Natural killer cell (primary cell): ENCODE data around the gene SFXN2. TPM values are rescaled to one million over a fixed set of nuclear protein-coding genes. Genes with fewer than 3 reads are reported as not detected.

Source experiments
- ATAC-seq, 3 donors: fragments of 150-1000 bp in 2 of 3; fragments of 200-7000 bp in 1 of 3; cut with Tn5 transposase; 1 replicate in 1 of 3; 2 replicates in 2 of 3; pipeline ENCODE4 v1.10.0; 2021; ENCODE audit warnings: mild to moderate bottlenecking in 2 of 3, moderate library complexity in 2 of 3
- DNase-seq, 2 donors: peaks; one replicate each; pipeline versions ENCODE4 v3.0.0 to v3.0.0-alpha.2; 2013 to 2021; ENCODE audit warnings: mixed read lengths in 1 of 2
- H3K27ac ChIP-seq: one replicate; pipeline ENCODE4 v1.5.1; 2013; ENCODE audit warnings: mild to moderate bottlenecking, low read length
- H3K27me3 ChIP-seq: one replicate; pipeline ENCODE4 v1.6.1; 2013; ENCODE audit warnings: low read length; ENCODE audit not compliant: control insufficient read depth, insufficient read depth
- H3K36me3 ChIP-seq: one replicate; pipeline ENCODE4 v1.6.1; 2013; ENCODE audit warnings: low read length; ENCODE audit not compliant: control insufficient read depth, insufficient read depth
- H3K4me1 ChIP-seq: one replicate; pipeline ENCODE4 v1.6.1; 2013; ENCODE audit warnings: low read length; ENCODE audit not compliant: control insufficient read depth, insufficient read depth
- H3K4me3 ChIP-seq: one replicate; pipeline ENCODE4 v1.5.1; 2013; ENCODE audit warnings: low read length
- H3K9me3 ChIP-seq: one replicate; pipeline ENCODE4 v1.6.1; 2013; ENCODE audit warnings: low read length; ENCODE audit not compliant: control insufficient read depth, insufficient read depth
- H3K27ac Mint-ChIP-seq, 2 donors: one replicate each; pipeline ENCODE4 v1.8.0; 2022; ENCODE audit warnings: mild to moderate bottlenecking in 2 of 2, mixed read lengths in 2 of 2, moderate library complexity in 1 of 2
- H3K27me3 Mint-ChIP-seq, 2 donors: one replicate each; pipeline ENCODE4 v1.8.0; 2022; ENCODE audit warnings: low read depth in 2 of 2, mixed read lengths in 2 of 2
- H3K36me3 Mint-ChIP-seq: one replicate; pipeline ENCODE4 v1.8.0; 2022; ENCODE audit warnings: mixed read lengths
- H3K4me1 Mint-ChIP-seq, 2 donors: one replicate each; pipeline ENCODE4 v1.8.0; 2022; ENCODE audit warnings: mixed read lengths in 2 of 2
- H3K4me3 Mint-ChIP-seq: one replicate; pipeline ENCODE4 v1.8.0; 2022; ENCODE audit warnings: mild to moderate bottlenecking, moderate library complexity, mixed read lengths
- H3K9me3 Mint-ChIP-seq, 2 donors: one replicate each; pipeline ENCODE4 v1.8.0; 2022; ENCODE audit warnings: mixed read lengths in 2 of 2
- WGBS: methylation state at CpG from one replicate; pipeline ENCODE4 v1.1.7; 2013; ENCODE audit warnings: missing lambda C conversion rate; ENCODE audit not compliant: insufficient coverage; 5-methylcytosine and 5-hydroxymethylcytosine counted together
- intact Hi-C: fragments of 100-400 bp; cut with micrococcal nuclease; formaldehyde crosslinking; loops from one replicate; pipeline ENCODE4 v1.14.2; 2022
- total RNA-seq, 4 donors: library from RNA; stranded (reverse); fragments of 120-200 nt in 1 of 4; gene quantifications; one replicate each; pipeline versions ENCODE4 v1.2.3 to v1.2.4, GENCODE V29; 2013 to 2022
- TF ChIP-seq, protein P1 (sequence below): fragments of 200-600 bp; IDR thresholded peaks from one replicate; pipeline ENCODE4 v1.8.0; 2022; ENCODE audit warnings: antibody characterized with exemption

SFXN2 gene
- total RNA-seq, 3 donors from 2014 or later (not counting 1 experiment from before 2014, with no cell fraction given), result 4.8 to 8.0 (median 5.1) TPM

DNA sequence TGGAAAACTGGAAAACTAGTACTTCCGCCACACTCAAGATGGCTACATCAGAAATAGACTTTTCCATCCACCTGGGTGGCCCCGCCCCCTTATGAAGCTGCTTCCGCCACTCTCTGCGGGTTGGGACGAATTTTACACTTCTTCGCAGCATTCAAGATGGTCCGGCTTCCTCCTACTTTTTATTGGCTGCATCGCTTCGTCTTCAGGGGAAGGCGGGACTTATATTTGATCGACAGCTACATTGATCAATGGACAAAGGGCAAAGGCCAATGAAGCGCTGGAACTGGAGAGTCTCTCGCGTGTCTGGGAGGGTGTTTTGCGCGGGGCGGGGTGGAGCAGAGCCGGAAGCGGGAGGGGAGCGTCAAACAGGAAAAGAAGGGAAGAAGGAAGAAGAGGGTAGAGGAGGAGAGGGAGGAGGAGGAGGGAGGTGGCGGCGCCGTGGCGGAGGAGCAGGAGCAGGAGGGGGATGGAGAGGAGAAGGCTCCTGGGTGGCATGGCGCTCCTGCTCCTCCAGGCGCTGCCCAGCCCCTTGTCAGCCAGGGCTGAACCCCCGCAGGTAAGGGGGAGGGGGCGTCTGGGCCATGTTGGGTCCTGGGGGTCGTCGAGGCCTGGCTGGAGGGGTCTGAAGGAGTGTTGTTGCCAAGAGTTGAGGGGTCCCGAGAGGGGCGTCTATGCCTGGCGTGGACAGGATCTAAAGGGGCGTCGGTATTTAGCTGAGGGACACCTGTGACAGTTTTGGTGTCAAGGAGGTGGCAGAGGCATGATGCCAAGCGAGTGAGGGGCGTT, 29.3 kb downstream of the SFXN2 start, which contains the start of gene WBP1L:
Gene WBP1L, plus strand, starts transcription at position 361 of the 786 bp plus-strand sequence. Its CDS starts 106 bp downstream, at position 467.
- H3K27ac ChIP-seq, result peak within 1 kb of the TSS; percentile 71
- no peaks in the 10 kb centered on the region for H3K9me3 ChIP-seq
- intact Hi-C loops, result loop anchor here (1.0 to 2.0 kb wide), 6 partner anchors 29 to 241 kb away; partner anchors contain the start of genes ACTR1A, ARL3, BORCS7 and CNNM2
- peaks cover 0 to 4% of the 10 kb centered on the region in 2 donors for H3K9me3 Mint-ChIP-seq
- H3K27me3 ChIP-seq, result no peaks in the 10 kb centered on the region
- H3K27ac Mint-ChIP-seq, result peak within 1 kb of the TSS; percentile 78 to 86
- peak; percentile 96 to 99 (median 97) for ATAC-seq
- peaks cover 50 to 53% of the 10 kb centered on the region in 2 donors for H3K4me1 Mint-ChIP-seq
- WGBS, result under 1% methylated on average over 37 of the region's 37 CpGs
- DNase-seq, result peak; percentile 92 to 99
- no peaks in the 10 kb centered on the region for H3K36me3 Mint-ChIP-seq
- H3K27me3 Mint-ChIP-seq, result no peaks in the 10 kb centered on the region
- H3K36me3 ChIP-seq, result no peaks in the 10 kb centered on the region
- H3K4me3 Mint-ChIP-seq, result peak within 1 kb of the TSS; percentile 93
- peak within 1 kb of the TSS; percentile 85 for H3K4me3 ChIP-seq
- TF ChIP-seq, protein P1, sequence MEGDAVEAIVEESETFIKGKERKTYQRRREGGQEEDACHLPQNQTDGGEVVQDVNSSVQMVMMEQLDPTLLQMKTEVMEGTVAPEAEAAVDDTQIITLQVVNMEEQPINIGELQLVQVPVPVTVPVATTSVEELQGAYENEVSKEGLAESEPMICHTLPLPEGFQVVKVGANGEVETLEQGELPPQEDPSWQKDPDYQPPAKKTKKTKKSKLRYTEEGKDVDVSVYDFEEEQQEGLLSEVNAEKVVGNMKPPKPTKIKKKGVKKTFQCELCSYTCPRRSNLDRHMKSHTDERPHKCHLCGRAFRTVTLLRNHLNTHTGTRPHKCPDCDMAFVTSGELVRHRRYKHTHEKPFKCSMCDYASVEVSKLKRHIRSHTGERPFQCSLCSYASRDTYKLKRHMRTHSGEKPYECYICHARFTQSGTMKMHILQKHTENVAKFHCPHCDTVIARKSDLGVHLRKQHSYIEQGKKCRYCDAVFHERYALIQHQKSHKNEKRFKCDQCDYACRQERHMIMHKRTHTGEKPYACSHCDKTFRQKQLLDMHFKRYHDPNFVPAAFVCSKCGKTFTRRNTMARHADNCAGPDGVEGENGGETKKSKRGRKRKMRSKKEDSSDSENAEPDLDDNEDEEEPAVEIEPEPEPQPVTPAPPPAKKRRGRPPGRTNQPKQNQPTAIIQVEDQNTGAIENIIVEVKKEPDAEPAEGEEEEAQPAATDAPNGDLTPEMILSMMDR, result no peak
- H3K4me1 ChIP-seq, result peaks cover 16% of the 10 kb centered on the region

- ATAC-seq (peak in 1 of 3 donors; percentile 9), DNase-seq (peak in 1 of 2 donors; percentile 52)
- H3K4me3 ChIP-seq, result peak overlapping the region; percentile 85
- Mint-ChIP-seq H3K4me1 (peaks cover 52 to 55% of the 10 kb centered on the region in 2 donors), H3K4me3 (peak overlapping the region; percentile 93), H3K27ac (peak overlapping the region; percentile 78 to 86), H3K9me3 (peaks cover 0 to 4% of the 10 kb centered on the region in 2 donors), H3K27me3 (no peaks in the 10 kb centered on the region), H3K36me3 (no peaks in the 10 kb centered on the region)
- intact Hi-C loops, result no loop called here
- peaks cover 16% of the 10 kb centered on the region for H3K4me1 ChIP-seq
- no peaks in the 10 kb centered on the region for H3K36me3 ChIP-seq
- H3K9me3 ChIP-seq, result no peaks in the 10 kb centered on the region
- 16% methylated on average over 9 of the region's 9 CpGs for WGBS
- peak overlapping the region; percentile 71 for H3K27ac ChIP-seq
- TF ChIP-seq, protein P1, result no peak
- H3K27me3 ChIP-seq, result no peaks in the 10 kb centered on the region
Observed at GRCh38 chr10:102744374-102745051, 30.1 kb downstream of the SFXN2 start.

DNA sequence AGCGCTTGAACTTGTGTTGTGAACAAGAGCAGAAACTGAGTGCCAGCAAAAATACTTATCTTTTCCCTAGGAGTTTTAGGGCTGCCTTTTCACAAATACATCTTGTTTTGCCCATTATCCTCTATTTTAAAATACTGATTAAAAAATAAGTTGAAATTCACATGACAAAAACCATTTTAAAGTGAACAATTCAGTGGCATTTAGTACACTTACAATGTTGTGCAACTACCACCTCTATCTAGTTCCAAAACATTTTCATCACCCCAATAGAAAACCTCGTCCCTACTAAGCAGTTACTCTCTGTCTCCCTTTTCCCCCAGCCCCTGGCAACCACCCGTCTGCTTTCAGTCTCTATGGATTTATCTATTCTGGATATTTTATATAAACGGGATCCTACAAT, 30.7 kb downstream of the SFXN2 start:
- H3K9me3 Mint-ChIP-seq, result peaks cover 0 to 4% of the 10 kb centered on the region in 2 donors
- Histone ChIP-seq H3K9me3 (no peaks in the 10 kb centered on the region), H3K27ac (no peak overlapping the region), H3K27me3 (no peaks in the 10 kb centered on the region), H3K36me3 (no peaks in the 10 kb centered on the region), H3K4me3 (no peak overlapping the region), H3K4me1 (peaks cover 16% of the 10 kb centered on the region)
- peak overlapping the region; percentile 78 to 86 for H3K27ac Mint-ChIP-seq
- TF ChIP-seq, protein P1, result no peak
- peak overlapping the region; percentile 93 for H3K4me3 Mint-ChIP-seq
- WGBS, result 94% methylated on average over 2 of the region's 4 CpGs
- ATAC-seq (no peak), DNase-seq (no peak)
- no peaks in the 10 kb centered on the region for H3K27me3 Mint-ChIP-seq
- intact Hi-C loops, result no loop called here
- peaks cover 52 to 55% of the 10 kb centered on the region in 2 donors for H3K4me1 Mint-ChIP-seq
- H3K36me3 Mint-ChIP-seq, result no peaks in the 10 kb centered on the region
